Coronary artery (tissue), 2 donors: ENCODE data around the gene AP5Z1.

Experiments used
- DNase-seq: peaks from one replicate; pipeline ENCODE4 v3.0.0-alpha.2; 2017; ENCODE audit warnings: low spot score
- H3K27ac ChIP-seq, 2 donors: fragments of 200-600 bp; sonication (generic); one replicate each; pipeline ENCODE4 v1.5.1; 2016 to 2019
- H3K4me3 ChIP-seq: fragments of 200-600 bp; sonication (generic); 2 replicates; pipeline ENCODE4 v1.5.1; 2016; ENCODE audit warnings: mild to moderate bottlenecking, moderate library complexity
- CTCF ChIP-seq: fragments of 200-600 bp; sonication (generic); IDR thresholded peaks from one replicate; pipeline ENCODE4 v1.5.1; 2019; ENCODE audit warnings: antibody characterized with exemption

Gene AP5Z1

GRCh38 chr7:4784799-4785198, 9.4 kb downstream of the AP5Z1 start:
- no peak for DNase-seq
- Histone ChIP-seq H3K4me3 (no peak overlapping the region), H3K27ac (no peak overlapping the region)
- TF ChIP-seq CTCF = no peak

GRCh38 chr7:4785371-4785770, 9.9 kb downstream of the AP5Z1 start:
- TF ChIP-seq CTCF = no peak
- DNase-seq = no peak
- H3K27ac ChIP-seq = no peak overlapping the region
- no peak overlapping the region for H3K4me3 ChIP-seq

GRCh38 chr7:4786015-4786414, 10.6 kb downstream of the AP5Z1 start:
- DNase-seq = no peak
- TF ChIP-seq CTCF = no peak
- no peak overlapping the region for H3K4me3 ChIP-seq
- no peak overlapping the region for H3K27ac ChIP-seq

- no peak for TF ChIP-seq CTCF
- no peak overlapping the region for H3K4me3 ChIP-seq
- H3K27ac ChIP-seq = no peak overlapping the region
- no peak for DNase-seq
These were observed 12.1 kb downstream of the AP5Z1 start for GRCh38 chr7:4787541-4787940.

- TF ChIP-seq CTCF = no peak
- no peak overlapping the region for H3K4me3 ChIP-seq
- H3K27ac ChIP-seq = no peak overlapping the region
- DNase-seq = no peak
These were observed 12.7 kb downstream of the AP5Z1 start for GRCh38 chr7:4787947-4788626.

- Histone ChIP-seq H3K4me3 (no peak overlapping the region), H3K27ac (no peak overlapping the region)
- TF ChIP-seq CTCF = no peak
- DNase-seq = no peak
These were observed 13.3 kb downstream of the AP5Z1 start for GRCh38 chr7:4788627-4789189.
